B cell (primary cell): ENCODE results near the gene DLG1.
"Not testable (repeated sequence)": the region's sequence is repeated elsewhere in the genome, so short reads cannot be mapped to it uniquely, and the experiment has no call there.

Source experiments
- EZH2 ChIP-seq: IDR thresholded peaks from 2 replicates; pipeline ENCODE4 v1.6.1; 2012; ENCODE audit warnings: borderline replicate concordance, low read depth, mild to moderate bottlenecking, moderate library complexity, low read length; ENCODE audit not compliant: insufficient read depth, poor library complexity, severe bottlenecking
- TF ChIP-seq, protein P1 (sequence below): fragments of 200-600 bp; IDR thresholded peaks from one replicate; pipeline ENCODE4 v1.8.0; 2022; ENCODE audit warnings: antibody characterized with exemption, mild to moderate bottlenecking

DNA sequence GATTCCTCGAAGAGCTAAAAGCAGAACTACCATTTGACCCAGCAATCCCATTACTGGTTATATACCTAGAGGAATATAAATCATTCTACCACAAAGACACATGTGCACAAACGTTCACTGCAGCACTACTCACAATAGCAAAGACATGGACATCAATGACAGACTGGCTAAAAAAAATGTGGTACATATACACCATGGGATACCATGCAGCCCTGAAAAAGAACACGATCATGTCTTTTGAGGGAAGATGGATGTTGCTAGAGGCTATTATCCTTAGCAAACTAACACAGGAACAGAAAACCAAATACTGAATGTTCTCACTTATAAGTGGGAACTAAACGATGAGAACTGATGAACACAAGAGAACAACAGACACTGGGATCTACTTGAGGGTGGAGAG lies 86.7 kb downstream of the DLG1 start:
- TF ChIP-seq, protein P1, sequence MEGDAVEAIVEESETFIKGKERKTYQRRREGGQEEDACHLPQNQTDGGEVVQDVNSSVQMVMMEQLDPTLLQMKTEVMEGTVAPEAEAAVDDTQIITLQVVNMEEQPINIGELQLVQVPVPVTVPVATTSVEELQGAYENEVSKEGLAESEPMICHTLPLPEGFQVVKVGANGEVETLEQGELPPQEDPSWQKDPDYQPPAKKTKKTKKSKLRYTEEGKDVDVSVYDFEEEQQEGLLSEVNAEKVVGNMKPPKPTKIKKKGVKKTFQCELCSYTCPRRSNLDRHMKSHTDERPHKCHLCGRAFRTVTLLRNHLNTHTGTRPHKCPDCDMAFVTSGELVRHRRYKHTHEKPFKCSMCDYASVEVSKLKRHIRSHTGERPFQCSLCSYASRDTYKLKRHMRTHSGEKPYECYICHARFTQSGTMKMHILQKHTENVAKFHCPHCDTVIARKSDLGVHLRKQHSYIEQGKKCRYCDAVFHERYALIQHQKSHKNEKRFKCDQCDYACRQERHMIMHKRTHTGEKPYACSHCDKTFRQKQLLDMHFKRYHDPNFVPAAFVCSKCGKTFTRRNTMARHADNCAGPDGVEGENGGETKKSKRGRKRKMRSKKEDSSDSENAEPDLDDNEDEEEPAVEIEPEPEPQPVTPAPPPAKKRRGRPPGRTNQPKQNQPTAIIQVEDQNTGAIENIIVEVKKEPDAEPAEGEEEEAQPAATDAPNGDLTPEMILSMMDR: not testable (repeated sequence)
- TF ChIP-seq EZH2: not testable (repeated sequence)
